RWPE1 (cell line): ENCODE results near the gene HLA-A.

Experiments
- CTCF ChIA-PET: fragments of 350-600 bp; sonication (Branson Sonifier 250); formaldehyde crosslinking; extraction: SDS; loops from one replicate; lab custom pipeline; 2021; lab: Yijun Ruan, JAX
- POLR2A ChIA-PET: fragments of 400-600 bp; formaldehyde crosslinking; extraction: SDS; loops from one replicate; lab custom pipeline; 2020; ENCODE audit warnings: antibody characterized with exemption; ENCODE audit not compliant: low non-redundant PET; lab: Yijun Ruan, JAX
- DNase-seq: peaks from one replicate; pipeline ENCODE4 v3.0.0; 2012; ENCODE audit warnings: low spot score
- H3K27ac ChIP-seq: fragments of 450-650 bp; 2 replicates; pipeline ENCODE4 v1.5.1; 2017
- TF ChIP-seq, protein P1 (sequence below): fragments of 450-650 bp; conservative IDR thresholded peaks from 2 replicates; pipeline ENCODE4 v1.5.1; 2017; ENCODE audit warnings: low read depth, mild to moderate bottlenecking

HLA-A gene

GRCh38 chr6:29908710-29909109 lies 33.6 kb upstream of the HLA-A start:
- POLR2A ChIA-PET = no interaction called here
- CTCF ChIA-PET = no interaction called here
- no peak for DNase-seq
- H3K27ac ChIP-seq = no peak overlapping the region
- TF ChIP-seq, protein P1, sequence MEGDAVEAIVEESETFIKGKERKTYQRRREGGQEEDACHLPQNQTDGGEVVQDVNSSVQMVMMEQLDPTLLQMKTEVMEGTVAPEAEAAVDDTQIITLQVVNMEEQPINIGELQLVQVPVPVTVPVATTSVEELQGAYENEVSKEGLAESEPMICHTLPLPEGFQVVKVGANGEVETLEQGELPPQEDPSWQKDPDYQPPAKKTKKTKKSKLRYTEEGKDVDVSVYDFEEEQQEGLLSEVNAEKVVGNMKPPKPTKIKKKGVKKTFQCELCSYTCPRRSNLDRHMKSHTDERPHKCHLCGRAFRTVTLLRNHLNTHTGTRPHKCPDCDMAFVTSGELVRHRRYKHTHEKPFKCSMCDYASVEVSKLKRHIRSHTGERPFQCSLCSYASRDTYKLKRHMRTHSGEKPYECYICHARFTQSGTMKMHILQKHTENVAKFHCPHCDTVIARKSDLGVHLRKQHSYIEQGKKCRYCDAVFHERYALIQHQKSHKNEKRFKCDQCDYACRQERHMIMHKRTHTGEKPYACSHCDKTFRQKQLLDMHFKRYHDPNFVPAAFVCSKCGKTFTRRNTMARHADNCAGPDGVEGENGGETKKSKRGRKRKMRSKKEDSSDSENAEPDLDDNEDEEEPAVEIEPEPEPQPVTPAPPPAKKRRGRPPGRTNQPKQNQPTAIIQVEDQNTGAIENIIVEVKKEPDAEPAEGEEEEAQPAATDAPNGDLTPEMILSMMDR = no peak

DNA sequence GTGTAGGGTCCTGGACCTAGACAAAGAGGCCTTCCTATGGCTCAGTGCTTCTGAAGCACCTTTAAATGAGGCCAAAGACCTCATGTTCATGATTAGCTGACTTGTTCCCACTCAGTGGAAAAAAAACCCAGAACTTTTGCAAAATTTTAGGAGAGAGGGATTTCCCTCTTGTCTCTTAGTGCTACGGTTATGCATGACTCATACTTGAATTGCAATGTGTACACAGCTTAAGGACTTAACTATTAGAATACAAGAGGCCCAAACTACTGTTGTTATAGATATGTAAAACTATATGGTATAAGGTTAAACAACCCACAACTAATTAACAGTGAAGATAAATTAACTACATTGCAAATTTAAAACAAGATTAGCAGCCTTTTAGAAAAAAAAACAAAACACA lies 32.3 kb upstream of the HLA-A start:
- TF ChIP-seq, protein P1 = no peak
- no peak for DNase-seq
- ChIA-PET CTCF (no interaction called here), POLR2A (no interaction called here)
- no peak overlapping the region for H3K27ac ChIP-seq

- no peak for DNase-seq
- ChIA-PET POLR2A (no interaction called here), CTCF (no interaction called here)
- TF ChIP-seq, protein P1 = no peak
- H3K27ac ChIP-seq = no peak overlapping the region
These were observed 29.5 kb upstream of the HLA-A start for GRCh38 chr6:29912840-29913239.

DNA sequence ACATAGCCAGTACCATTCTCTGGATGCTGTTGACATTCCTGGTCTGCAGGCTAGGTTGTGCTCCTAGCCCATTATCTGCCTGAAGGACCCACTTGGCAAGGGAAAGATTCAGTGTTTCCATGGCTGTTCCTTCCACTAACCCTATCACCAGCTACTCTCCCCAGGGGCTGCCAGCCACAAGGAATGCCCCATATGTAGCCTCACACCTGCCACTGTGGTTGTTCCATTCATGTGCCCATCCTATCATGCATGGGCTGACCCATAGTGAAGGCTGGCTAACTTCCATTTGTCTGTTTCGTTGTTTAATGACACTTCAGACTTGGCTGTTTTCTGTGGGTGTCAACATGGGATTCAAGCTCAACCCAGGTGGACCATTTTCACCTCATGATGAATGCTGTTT lies 25.6 kb upstream of the HLA-A start:
- ChIA-PET CTCF (no interaction called here), POLR2A (no interaction called here)
- H3K27ac ChIP-seq = no peak overlapping the region
- DNase-seq = no peak
- TF ChIP-seq, protein P1 = no peak

DNA sequence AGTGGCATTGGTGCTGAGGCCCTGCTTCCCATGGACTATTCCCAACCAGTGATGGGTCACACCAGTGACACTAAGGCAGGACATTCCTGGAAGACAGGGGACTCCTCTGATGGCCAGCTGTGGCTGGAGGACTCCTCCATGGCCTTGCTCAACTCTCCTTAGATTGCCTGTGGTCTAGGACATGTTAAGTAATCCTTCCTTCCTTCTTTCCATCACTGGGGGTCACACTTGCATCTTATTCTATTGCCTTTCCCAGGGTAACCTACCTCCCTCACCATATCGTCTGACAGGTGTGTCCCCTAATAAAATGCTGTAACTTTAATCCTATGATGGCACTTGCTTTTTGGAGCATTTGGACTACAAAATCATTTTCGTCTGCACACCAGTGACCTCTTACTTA lies 24.5 kb upstream of the HLA-A start:
- no peak for DNase-seq
- TF ChIP-seq, protein P1 = no peak

DNA sequence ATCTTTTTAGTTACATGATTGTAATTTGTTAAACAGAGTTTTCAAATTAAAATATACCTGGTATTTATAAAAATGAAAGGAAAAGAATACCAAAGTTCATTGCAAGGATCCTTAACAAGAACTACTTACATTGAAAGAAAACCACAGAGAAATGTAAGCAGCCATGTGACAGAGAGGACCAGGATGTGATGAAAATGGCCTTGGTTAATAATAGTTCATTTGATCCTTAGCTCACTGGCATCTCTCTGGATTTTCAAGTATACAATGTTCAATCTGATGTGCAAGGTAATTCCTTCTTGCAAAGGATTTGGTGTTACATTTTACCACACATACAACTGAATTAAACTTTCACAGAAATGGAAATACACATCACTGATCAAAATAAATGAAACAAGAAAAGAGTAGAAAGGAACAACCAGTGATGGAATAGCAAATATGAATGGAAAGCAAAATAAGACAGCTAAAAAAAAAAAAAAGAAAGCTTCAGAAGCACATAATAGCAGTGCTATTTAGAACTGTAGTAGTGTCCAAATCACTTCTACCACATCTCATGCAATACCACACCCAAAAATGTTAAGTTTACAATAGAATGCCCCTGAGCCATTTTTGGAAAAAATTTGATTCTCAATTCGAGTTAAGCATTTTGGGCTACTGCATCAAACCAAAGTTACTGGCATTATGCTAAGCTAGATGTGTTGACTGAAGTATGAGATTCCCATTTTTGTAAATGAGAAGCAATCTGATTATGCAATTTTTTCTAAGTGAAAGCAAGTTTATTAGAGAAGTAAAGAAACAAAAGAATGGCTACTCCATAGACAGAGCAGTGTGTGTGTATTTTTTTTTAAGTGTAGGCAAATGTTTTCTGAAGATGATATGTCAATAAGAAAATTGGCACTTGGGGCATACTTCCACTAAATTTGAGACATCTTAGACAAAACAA lies 22.6 kb upstream of the HLA-A start:
- DNase-seq = no peak
- no peak overlapping the region for H3K27ac ChIP-seq
- TF ChIP-seq, protein P1 = no peak
- POLR2A ChIA-PET = no interaction called here
- CTCF ChIA-PET = interaction anchor here (0.6 kb wide), 1 partner anchor 436 kb away, joined by 3 read pairs; no protein-coding TSS in a partner anchor

More for the DNA sequence above, 24.5 kb upstream of the HLA-A start:
- no peak overlapping the region for H3K27ac ChIP-seq
- ChIA-PET POLR2A (no interaction called here), CTCF (no interaction called here)
